ENCODE measurements around the gene VAMP2.

Gene VAMP2, protein sequence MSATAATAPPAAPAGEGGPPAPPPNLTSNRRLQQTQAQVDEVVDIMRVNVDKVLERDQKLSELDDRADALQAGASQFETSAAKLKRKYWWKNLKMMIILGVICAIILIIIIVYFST

DNA sequence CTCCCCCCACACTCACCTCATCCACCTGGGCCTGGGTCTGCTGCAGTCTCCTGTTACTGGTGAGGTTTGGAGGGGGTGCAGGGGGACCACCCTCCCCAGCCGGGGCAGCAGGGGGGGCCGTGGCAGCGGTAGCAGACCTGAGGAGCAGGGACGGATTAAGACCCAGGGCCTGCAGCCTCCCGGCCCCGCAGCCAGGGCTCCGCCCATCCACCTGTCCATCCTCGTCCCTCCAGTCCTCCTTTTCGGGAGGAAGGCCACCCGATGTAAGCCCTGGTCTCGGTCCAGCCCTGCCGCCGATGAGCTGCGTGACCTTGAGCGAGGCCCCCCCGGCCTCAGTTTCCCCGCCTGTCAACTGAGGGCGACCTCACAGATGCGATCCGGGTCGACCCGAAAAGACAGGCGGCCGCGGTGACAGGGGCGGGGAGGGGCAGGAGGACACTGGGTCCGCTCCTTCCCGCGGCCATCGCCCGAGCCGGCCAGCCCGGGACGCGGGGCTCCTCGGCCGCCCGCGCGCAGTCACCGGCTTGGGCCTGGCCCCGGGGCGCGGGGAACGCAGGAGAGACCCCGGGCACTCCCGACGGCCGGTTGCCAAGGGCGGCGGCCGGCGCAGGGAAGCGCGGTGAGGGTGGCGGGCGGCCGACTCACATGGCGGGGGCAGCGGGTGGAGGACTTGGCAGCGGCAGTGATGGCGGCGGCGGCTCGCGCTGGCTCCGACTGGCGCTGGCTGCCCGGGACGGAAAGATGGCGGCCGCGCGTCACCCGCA lies at the start of gene VAMP2:
TSS of gene VAMP2 (minus strand) at position 716 of the 764 bp plus-strand sequence. CDS start at position 647, 69 bp downstream.
- peak; percentile 86 for DNase-seq

DNA sequence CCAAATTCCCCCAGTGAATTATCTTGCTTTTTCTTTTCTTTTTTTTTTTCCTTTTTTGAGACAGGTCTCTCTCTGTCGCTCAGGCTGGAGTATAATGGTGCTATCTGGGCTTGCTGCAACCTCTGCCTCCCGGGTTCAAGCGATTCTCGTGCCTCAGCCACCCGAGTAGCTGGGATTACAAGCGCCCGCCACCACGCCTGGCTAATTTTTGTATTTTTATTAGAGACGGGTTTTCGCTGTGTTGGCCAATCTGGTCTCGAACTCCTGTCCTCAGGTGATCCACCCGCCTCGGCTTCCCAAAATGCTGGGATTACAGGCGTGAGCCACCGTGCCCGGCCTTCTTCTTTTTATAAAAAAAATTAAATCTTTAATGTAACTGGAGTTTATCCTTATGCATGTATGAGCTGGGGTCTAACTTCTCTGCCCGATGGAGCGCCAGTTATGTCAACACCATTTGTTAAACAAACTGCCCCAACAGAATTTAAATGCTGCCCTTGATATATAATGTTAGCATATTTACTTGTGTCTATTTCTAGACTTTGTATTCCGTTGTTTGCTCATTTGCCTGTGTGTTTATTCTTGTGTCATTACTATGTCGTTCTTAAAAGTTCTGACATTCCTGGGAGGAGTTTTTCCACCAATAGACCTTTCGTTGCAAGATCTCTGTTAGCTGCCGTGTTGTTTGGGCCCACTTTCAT lies 48.2 kb upstream of the VAMP2 start:
- DNase-seq: no peak

DNA sequence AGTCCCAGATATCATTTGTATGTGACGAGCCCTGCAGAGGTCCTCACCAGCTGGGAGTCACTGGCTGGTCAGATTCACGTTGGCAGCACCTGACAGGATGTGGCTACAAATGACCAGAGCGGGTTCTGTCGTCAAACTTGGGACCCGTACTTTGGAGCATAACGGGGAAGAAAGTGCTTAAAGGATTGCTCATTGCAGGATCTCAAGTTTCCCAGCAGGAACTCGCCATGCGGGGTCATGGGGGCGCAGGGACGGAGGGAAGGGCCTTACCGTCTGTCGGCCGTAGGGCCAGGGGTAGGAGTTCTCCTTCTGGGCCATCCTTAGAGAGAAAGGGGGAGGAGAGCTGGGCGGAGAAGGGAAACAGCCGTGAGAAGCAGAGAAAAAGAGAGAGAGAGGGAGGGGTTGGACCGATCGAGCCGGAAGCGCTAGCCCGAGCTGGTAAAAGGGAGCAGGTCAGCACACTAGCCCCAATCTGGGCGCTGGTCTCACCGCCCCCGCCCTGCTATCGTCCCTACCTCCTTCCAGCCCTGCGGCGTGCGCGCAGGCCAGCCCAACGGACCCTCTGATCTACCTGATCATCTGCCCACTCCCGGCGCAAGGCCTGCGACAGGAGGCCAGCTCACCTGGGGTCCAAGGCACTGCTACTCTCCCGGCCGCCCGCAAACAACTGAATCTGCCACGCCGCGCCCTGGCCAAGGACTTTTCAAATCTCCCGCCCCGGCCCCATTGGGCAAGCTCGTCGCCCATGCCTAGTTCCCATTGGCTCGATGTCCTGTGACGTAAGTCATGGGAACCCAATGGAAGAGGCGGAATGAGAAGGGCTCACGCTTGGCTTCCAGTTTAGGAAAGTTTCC lies 47.4 kb upstream of the VAMP2 start, which contains the start of gene AURKB:
TSS of gene AURKB (minus strand) at position 669 of the 854 bp plus-strand sequence. CDS start at position 318, 351 bp downstream.
- peak; percentile 96 for DNase-seq

DNA sequence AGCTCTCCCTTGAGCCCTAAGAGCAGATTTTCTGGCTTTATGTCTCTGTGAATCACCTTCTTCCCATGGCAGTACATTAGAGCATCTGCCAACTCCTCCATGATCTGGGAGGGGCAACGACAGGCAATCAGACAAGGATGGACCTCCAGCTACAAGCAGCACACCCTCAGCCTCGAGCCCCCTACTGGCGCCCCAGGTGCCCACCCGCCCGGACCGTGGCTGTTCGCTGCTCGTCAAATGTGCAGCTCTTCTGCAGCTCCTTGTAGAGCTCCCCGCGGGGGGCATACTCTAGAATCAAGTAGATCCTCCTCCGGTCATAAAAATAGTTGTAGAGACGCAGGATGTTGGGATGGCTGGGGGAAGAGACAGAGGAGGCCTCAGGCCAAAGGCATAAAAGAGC lies 43.8 kb upstream of the VAMP2 start:
- no peak for DNase-seq

DNA sequence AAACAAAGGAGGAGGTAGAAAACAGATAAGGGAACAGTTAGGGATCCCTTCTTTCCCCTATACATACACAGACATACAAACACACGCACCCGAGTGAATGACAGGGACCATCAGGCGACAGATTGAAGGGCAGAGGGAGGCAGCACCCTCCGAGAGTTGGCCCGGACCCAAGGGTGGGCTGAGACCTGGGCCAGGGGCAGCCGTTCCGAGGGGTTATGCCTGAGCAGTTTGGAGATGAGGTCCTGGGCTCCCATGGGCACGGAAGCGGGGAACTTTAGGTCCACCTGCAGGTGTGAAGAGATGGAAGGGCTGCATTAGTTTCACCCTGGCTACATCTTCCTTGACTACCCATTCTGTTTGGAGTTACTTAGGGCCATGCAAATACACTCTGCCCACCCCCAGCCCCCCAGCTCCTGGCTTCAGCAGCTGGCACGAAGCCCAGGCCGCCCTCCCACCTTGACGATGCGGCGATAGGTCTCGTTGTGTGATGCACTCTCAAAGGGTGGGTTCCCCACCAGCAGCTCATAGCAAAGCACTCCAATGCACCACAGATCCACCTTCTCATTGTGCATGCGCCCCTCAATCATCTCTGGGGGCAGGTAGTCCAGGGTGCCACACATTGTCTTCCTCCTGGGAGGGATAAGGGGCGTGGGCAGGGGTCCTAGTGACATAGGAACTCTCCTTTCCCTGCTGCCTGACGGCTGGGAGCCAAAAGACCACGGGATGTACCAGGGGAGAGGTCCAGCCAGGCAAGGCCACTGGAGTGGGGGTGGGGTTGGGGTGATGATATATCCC lies 42.2 kb upstream of the VAMP2 start:
- no peak for DNase-seq

DNA sequence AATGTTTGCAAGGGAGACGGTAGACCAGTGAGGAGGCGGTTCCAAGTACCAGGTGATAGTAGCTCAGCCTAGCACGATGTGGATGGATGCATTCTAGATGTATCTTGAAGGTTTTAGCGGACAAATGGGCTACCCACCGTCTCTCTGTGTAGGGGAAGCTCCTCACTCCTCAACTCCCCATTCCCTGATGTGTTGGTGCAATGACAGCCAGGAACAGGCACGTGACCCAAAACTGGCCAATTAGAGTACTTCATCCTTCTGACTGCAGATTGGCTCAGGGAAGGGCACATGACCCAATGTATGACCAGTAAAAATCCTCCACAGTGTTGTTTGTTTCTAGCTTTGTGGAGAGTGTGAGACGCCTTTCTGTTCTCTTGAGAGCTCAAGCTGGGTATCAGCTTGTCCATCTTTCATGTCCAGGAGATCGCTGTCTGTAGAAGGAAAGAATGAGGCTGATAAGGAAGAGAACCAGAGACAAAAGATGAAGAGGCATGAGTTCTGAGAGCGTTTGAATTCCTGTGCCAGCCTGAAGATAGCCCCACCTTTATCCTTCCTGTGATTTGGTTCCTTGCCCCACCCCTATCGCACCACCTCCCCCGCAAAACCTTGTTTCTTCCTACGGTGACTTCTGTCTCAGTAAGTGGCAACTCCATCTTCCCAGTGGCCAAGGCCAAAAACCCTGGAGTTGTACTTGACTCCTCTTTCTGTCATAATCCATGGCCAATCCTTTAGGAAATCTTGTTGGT lies 29.5 kb upstream of the VAMP2 start:
- peak; percentile 83 for DNase-seq

DNA sequence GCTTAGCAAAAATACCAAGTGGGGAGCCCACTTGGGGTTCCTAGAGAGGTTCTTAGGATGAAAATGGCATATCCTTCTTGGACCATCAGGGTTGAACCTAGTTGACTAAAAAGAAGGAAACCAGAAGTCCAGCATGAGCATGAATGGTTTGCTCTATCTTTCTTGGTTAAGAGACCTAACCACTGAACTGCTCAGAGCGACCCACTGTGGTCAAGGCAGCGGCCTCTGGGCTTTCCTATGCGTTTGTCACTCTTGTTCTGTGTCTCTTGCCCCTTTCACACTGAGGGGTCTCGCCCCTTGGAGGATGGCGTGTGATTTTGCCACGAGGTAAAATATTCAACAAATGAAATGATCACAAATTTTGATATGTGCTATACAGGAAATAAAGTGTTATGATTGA lies 27.8 kb upstream of the VAMP2 start:
- no peak for DNase-seq

DNA sequence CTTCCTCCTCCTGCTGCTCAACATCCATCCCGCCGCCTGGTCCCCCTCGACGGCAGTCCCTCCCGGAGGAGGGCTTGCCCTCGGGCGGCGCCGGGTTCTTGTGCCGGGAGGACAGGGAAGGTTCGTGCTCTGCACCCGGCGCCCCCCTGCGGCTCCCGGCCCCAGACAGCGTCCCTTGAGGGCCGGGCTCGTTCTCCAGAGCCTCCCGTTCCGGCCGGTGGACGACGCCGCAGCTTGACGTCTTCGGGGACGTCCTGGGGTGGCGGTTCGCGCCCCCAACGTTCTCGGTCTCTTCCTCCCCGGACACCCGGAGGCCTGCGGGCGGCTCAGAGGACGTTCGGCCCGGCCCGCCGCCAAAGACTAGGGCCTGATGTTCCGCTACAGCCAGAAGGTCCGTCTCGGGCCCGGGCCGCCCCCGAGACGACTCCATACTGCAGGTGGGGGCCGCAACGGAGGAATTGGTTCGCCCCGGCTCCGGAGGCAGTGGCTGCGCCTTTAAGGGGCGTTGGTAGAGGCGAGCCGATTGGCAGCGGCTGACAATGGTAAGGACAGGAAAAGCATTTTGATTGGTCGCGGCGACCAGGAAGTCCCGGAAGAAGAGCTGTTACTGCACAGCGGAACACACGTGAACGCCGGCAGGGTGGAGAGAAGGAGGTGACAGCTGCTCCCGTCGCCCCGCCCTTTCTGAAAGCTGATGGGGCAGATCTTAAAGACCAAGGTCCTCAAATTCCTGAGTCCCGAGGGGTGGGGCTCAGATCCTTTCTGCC lies 27.1 kb upstream of the VAMP2 start, which contains the start of gene BORCS6:
TSS of gene BORCS6 (minus strand) at position 470 of the 767 bp plus-strand sequence. CDS start at position 430, 40 bp downstream.
- peak; percentile 98 for DNase-seq

DNA sequence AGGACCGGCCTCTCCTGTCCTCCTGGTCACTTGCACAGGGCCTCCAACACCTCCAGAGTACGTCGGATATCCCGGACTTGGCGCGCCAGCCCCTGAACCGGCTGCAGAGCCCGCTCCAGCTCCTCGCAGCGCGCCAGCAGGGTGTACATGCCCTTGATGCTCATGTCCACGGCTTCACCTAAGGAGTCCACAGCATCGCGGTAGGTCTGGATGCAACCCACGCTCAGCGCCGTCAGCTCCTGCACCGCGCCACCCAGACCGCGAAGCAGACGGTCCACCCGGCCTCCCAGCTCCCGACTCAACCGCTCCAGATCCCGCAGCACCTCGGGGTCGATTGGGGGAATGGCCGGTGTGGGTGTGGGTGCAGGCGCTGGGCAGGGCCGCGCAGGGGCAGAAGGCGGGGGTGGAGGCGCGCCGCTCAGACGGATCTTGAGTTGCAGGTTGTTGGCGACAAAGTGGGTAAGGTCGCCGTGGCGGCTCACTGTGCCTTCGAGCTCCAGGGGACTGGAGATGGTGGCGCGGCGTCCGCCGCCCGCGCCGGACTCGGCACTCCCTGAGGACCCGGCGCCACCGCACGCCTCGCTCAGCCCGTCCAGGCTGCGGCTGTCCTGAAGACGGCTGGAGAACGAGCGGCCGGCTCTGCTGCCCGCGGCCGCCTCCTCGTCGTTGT lies 26.4 kb upstream of the VAMP2 start:
- DNase-seq: peak; percentile 36

DNA sequence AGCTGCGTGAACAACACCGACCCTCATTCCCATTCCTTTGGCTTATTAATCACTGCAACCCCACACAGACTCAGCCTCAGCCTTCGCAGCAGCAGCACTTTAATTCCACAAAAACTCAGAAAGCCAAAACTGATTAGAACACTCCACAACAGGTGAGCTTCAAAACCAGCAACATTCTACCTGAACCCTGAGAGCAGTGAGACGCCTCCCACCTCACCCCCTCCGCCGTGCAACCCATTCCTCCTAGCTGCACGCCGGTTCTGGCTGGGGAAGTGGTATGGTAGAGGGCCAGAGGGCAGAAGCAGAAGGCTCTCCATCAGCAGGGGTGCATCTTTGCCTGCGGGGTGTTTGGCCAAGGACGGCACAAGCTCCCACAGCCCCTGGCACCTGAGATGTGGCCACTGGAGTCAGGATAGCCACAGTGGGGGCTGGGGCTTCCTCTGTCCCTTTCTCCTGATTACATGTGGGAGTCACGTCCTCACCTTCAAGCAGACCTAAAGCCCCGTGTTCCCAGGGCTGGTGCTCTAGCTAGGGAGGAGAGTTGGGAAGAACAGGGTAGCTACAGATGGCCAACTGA lies 25.6 kb upstream of the VAMP2 start:
- no peak for DNase-seq

DNA sequence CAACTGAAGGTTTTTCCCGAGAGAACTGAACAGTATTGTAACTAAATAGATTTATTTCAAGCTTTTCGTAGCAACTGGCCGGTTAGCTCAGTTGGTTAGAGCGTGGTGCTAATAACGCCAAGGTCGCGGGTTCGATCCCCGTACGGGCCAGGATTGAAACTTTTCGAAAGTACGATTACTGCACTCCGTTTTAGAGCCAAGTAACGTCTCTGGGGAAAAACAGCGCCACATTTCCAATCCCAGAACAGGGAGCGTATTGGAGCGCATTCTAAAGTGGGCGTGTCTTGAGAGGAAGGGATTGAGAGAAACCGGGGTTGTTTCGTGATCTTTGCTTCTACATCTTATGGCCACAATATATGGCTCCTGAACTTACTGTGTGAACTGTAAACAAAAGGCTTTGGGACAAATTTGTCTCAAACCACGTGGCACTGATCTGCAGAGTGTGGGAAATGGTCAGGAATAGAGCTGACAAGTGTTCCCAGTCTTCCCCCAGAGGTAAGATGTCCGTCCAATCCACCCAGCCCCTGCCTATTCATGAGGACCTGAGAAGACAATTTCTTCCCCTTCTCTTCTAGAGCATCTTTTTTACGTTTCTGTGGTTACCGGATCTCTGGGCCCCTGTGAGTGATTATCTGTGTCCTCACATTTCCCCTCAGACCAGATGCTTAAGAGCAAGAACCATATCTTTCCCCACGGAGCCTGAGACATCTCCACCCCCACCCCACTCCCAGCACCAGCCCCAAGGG lies 24.9 kb upstream of the VAMP2 start:
- peak; percentile 93 for DNase-seq

DNA sequence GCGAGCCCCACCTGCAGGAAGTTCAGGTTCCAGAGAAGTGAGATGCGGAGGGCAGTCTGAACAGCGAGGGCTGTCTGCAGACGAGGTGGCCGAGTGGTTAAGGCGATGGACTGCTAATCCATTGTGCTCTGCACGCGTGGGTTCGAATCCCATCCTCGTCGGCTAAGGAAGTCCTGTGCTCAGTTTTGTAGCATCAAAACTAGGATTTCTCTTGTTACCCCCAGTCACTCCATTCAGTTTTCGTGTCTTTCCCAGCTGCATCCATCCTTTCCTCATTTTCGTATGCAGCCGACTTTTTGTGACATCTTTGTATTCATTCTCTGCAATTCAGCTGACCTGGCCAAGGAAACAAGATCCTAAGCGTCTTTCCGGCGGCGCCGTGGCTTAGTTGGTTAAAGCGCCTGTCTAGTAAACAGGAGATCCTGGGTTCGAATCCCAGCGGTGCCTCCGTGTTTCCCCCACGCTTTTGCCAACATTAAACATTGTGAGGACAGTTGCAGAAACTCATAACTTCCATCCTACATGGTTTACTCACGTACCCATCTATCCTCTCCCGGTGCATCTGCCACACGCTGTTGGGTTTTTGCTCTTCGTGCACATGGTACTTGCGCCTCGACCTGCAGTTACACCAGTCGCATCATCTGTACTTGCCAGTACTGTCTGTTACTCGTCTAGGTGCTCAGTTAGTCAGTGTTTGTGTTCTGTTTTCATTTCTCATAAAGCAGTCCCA lies 24.2 kb upstream of the VAMP2 start:
- peak; percentile 93 for DNase-seq

DNA sequence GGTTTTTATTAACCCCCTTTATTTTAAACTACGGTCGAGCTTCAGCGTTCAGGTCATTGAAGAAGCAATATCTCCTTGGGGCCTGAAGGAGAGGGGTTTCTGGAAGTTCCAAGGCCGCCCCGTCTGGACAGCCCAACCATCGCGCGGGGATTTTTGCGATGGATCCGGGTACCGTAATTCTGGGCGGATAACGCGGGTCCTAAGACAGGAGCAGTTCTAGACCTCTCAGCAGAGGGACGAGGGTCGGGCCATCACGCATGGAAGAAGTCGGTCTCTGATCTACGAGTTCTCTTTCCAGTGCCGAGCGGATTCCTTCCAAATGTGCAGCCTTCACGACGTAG lies 23.7 kb upstream of the VAMP2 start:
- DNase-seq: no peak

DNA sequence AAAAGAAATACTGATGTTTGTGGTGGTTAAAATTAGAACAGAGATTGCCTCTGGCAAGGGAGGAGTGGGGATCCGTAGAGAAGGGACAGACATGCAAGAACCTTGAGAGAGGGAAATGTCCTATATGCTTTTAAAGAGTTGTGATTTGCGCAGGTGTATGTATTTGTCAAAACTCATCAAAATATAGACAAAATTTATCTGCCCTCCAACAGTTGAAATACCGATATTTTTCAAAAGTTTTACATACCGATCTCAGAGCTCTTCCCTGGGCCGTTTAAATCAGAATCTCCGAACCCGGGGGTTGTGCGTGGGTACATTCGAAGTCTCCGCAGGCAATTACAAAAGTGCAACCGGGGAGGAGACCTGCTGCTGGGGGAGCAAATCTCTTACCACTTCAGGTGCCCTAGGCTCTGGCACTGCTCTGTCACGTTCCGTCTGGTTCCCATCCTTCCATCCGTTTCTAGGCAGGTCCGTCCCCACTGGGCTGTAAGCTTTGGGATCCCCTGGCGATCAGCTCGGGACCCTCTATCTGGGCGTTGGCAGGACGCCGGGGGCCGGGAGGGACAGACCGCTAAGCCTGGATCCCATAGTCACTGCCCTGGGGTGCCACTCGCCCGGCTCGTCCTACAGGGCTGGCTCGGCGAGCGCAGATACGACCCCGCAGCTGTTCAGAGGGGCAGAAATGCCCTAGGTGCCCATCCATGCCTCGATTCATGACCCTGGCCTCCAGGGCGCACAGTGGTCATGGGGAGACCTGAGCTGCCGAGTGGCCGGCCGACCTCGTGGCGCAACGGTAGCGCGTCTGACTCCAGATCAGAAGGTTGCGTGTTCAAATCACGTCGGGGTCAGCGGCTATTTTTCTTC lies 23.1 kb upstream of the VAMP2 start:
- peak; percentile 93 for DNase-seq

DNA sequence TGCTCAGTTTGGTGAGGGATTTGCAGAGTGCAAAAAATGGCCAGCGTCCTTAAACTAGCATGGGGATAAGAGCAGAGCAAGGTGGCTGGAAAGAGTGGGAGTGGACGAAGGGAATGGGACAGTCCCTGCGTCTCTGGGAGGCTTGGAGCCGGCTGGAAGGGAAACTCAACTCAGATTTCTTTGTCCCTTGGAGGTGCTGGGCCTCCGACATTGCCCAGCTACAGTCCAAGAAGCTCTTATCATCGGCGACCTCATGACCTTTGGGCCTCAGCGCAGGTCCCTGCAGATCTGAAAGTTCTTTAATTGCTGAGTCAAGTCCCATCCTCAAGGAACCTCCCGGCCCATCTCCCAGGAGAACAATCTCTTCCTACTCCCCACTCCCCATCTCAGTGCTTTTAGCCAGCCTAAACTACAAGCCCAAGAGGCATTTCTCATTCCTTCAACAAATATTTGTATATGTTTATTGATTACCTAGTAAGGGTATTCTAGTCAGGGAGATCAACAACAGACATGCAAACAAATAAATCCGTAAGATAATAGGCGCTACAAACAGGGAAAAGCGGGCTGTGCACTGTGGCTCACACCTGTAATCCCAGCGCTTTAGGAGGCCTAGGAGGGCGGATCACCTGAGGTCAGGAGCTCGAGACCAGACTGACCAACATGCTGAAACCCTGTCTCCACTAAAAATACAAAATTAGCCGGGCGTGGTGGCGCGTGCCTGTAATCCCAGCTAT lies 14.4 kb upstream of the VAMP2 start:
- no peak for DNase-seq

DNA sequence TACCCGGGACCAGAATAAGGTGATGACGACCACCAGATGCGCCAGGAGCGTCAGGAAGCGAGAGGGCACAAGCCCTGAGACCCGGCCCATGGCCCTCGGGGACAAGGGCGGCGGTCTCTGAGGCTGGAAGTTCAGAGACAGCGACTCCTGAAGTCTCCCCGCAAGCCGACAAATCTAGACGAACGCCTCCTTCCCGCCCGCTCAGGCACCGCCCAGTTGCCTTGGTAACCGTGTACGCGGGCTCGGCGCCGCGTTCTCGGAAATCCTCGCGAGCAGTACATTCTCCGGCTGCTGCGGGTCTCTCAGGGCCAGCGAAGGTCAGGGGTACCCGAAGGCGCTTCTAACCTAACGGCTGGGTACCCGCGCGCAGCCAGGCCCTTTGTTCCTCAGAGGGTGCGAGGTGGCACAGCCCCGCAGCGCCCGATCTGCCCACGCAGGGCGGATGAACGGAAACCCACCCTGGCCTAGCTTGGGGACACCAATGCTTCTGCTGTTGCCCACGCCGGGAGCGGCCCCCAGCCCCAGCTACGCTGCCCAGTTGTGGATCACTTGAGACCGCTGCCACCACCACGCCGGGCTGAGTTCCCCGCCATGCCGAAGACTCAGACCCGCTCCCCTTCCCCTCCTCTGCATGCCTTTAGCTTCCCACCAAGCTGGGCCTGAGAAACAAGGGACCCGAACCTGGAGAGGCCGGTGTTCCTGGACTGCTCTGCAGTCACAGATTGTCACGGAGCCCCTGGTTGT lies 13.6 kb upstream of the VAMP2 start, which contains the start of gene TMEM107:
TSS of gene TMEM107 (minus strand) at position 184 of the 744 bp plus-strand sequence. CDS start at position 90, 94 bp downstream.
- peak; percentile 91 for DNase-seq

Data from CD4-positive, alpha-beta T cell treated with Interleukin-10 for 1 hour (primary cell).